GM18499 (cell line): Measurements from ENCODE around the gene MUC5B.
"Not testable (repeated sequence)": the region's sequence is repeated elsewhere in the genome, so short reads cannot be mapped to it uniquely, and the experiment has no call there.

ENCODE experiments used
- ATAC-seq: cut with Tn5 transposase; IDR thresholded peaks from one replicate; pipeline ENCODE4 v1.9.1; 2021; ENCODE audit warnings: moderate number of reproducible peaks; ENCODE audit not compliant: insufficient read depth, unreplicated experiment

Gene MUC5B

DNA sequence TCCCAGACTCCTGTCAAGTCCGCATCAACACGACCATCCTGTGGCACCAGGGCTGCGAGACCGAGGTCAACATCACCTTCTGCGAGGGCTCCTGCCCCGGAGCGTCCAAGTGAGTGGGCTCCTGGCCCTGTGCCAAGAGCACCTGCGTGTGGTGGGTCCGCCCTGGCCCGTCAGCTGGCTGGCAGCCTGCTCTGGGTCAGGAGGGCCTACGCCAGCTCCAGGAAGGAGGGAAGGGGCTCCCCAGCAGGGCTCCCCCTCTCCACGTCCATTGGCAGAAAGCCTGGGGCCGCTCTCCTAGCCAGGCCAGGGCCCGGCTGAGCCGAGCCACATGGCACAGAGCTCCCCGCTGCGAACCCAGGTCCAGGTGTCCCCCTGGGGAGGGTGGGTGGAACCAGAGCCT lies 37.8 kb downstream of the MUC5B start:
- ATAC-seq = no peak

DNA sequence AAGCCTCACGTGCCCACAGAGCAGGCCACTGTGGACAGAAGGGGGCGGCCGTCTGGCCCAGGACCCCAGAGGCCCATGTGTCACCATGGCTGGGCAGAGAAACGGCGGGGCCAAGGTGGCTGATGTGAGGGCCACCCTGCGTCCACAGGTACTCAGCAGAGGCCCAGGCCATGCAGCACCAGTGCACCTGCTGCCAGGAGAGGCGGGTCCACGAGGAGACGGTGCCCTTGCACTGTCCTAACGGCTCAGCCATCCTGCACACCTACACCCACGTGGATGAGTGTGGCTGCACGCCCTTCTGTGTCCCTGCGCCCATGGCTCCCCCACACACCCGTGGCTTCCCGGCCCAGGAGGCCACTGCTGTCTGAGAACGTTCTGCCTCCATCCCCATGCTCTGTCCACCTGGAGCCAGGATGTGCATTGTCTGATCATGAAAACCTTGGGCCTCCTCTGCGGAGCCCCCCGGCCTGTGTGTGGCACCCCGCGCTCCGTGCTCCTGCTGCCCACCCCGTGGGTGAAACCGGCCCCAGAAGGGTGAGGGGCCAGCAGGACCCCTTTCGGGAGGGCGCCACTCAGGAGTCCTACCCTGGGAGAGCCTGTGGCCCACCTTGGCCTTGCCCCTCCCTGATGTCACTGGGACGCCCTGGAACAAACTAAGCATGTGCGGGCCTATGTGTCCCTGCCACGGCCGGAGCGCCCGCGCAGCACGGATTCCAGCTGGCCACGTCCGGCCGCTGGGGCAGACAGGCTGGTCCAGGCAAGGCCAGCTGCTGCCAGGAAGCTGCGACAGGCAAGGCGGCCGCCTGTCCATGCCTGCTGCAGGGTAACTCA lies 38.6 kb downstream of the MUC5B start:
- ATAC-seq = no peak

DNA sequence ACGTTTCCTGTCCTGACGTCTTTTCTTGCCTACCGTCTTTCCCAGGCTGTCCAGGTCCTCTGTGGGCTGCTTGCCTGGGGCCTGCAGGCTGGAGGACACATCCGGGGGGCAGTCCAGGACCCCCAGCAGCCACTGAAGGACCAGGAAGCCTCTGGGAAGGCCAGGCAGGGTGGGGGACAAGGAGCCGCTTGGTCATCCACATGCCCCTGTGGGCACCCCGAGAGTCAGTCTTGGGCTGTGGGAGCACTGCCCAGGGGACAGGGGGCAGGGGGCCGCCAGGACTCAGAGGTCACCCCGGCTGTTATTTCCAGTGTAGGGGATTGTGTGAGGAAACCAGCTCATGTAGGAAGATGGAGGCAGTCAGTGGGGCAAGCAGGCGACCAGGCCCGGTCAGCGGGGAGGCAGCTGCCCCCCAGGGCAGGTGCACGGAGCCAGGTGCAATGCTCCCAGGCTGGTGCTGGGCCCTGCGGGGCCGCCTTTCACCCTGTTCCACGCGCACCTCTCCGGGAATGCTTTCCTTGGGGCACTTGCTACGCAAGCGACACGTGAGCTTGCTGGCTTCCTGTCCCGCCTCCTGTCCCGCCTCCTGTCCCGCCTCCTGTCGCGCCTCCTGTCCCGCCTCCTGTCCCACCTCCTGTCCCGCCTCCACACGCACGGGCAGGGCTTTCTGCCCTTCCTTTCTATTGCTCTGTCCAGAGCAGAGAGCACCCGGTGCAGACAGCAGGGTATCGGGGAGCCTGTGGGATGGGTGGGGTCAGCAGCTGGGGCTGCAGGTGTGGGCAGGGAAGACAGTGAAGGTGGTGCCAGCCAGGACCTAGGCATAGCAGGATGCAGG lies 39.5 kb downstream of the MUC5B start:
- ATAC-seq = peak; percentile 47

GRCh38 chr11:1263010-1263409 lies 40.1 kb downstream of the MUC5B start:
- ATAC-seq = no peak

- not testable (repeated sequence) for ATAC-seq
These were observed 41.6 kb downstream of the MUC5B start for GRCh38 chr11:1264444-1264843.

DNA sequence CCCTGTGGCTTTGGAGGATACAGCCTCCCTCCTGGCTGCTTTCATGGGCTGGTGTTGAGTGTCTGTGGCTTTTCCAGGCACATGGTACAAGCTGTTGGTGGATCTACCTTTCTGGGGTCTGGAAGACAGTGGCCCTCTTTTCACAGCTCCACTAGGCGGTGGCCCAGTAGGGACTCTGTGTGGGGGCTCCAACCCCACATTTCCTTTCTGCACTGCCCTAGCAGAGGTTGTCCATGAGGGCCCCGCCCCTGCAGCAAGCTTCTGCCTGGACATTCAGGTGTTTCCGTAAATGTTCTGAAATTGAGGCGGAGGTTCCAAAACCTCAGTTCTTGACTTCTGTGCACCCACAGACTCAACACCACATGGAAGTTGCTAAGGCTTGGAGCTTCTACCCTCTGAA lies 42.6 kb downstream of the MUC5B start:
- ATAC-seq = not testable (repeated sequence)

DNA sequence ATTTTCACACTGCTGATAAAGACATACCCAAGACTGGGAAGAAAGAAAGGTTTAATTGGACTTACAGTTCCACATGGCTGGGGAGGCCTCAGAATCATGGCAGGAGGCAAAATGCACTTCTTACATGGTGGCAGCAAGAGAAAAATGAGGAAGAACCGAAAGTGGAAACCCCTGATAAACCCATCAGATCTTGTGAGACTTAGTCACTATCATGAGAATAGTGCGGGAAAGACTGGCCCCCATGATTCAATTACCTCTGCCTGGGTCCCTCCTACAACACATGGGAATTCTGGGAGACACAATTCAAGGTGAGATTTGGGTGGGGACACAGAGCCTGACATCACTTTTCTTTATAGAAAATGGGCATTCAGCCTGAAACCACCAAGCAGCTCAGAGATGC lies 44.1 kb downstream of the MUC5B start:
- not testable (repeated sequence) for ATAC-seq

GRCh38 chr11:1267441-1268100 lies 44.7 kb downstream of the MUC5B start:
- no peak for ATAC-seq

DNA sequence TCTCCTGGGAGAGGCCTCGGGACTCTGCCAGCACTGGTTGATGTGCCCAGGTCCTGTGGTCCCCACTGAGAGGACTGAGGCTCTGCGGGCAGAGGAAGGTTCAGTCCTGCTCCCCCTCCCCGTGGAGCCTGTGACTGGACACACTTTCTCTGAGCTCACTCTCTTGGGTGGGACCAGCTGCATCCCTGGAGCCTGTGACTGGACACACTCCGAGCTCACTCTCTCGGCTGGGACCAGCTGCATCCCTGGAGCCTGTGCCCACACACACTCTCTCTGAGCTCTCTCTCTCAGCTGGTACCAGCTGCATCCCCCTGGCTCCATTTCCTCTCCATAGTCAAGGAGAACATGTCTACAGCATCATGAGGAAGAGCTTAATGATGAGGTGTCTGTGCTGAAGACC lies 47.1 kb downstream of the MUC5B start:
- ATAC-seq = no peak

DNA sequence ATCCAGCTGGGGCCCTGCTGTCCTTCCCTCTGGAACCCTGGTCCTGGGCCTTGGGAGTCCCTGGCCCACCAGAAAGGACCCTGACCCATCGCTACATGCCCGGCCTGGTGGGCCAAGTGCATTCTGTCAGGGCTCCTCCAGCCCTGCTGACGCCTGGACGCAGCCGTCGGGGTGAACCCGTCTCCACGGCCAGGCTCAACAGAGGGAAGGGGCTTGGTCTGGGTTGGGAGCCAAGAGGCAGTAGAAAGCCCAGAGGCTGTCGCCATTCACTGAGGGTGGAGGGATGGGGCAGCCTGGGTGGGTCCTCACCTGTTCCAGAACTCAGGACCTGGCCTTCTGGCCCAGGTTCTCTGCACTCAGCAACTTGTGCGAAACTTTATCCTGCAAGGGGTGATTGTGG lies 47.6 kb downstream of the MUC5B start:
- no peak for ATAC-seq

GRCh38 chr11:1271002-1271401 lies 48.1 kb downstream of the MUC5B start:
- no peak for ATAC-seq

- ATAC-seq = no peak
These were observed 48.5 kb downstream of the MUC5B start for GRCh38 chr11:1271406-1271805.

DNA sequence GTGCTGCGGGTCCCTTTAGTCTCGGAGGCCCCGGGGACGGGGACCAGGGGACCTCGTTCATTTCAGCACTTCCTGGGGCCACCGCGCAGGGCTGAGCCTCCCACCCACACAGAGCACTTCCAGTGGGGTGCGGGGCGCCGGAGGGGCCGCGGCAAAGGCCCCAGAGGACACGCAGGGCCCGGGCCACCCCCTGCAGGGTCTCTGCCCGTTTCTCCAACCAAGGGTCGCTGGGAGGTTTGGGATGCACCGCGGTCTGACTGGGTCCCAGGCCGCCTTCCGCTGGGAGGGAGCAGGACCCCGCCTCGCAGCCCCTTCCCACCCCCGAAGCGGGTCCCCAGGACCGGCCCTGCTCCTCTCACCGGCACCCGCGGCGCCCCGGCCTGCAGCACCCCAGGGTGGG lies 49.1 kb downstream of the MUC5B start:
- ATAC-seq = no peak

- no peak for ATAC-seq
These were observed 49.7 kb downstream of the MUC5B start for GRCh38 chr11:1272531-1272930.

GRCh38 chr11:1274501-1274900 lies 51.6 kb downstream of the MUC5B start:
- no peak for ATAC-seq

GRCh38 chr11:1275021-1275420 lies 52.2 kb downstream of the MUC5B start:
- ATAC-seq = no peak

- no peak for ATAC-seq
These were observed 53.4 kb downstream of the MUC5B start for GRCh38 chr11:1276041-1276790.

DNA sequence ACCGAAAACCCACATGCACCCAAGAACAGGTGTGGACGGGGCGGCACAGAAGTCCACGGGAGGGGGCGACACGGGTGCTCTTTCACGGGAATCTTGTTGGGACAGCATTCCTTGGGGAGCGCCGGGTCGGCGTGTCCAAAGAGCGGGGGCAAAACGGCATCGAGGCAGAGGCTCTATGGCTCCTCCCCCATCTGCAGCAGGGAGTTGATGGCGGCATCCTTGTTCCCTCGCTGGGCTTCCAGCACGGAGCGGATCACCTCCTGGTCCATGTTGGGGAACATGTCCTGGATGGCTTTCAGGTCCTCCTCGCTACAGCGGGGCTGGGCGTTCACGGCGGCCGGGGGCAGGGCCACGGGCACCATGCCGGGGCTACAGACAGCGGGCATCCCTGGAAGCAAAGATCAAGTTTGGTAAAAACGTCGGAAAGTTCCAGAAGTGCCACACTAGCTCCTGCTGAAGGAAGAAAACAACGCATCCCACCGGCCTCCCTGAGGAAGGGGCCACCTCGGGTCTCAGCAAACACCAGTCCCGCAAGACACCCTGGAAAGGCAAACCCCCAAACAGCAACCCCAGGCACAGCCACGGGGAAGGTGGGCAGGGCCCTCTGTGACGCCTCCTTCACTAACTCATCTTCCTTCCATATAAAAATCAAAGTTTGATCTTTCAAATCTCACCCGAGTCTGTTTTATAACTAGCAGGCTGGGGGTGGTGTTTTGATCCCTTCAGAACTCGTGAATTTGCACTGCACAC lies 54.2 kb downstream of the MUC5B start:
- ATAC-seq = no peak

GRCh38 chr11:1277936-1278512 lies 55.2 kb downstream of the MUC5B start:
- ATAC-seq = no peak
